Effector memory CD4-positive, alpha-beta T cell (primary cell): Measurements from ENCODE around the gene TMCC1.

Source experiments
- DNase-seq, 3 donors: peaks; one replicate each; pipeline ENCODE4 v3.0.0-alpha.2; 2020
- H3K27ac ChIP-seq: 2 replicates; pipeline ENCODE4 v1.7.0; 2013; ENCODE audit warnings: mild to moderate bottlenecking, low read length, moderate library complexity; ENCODE audit not compliant: insufficient read depth, poor library complexity, severe bottlenecking
- H3K27me3 ChIP-seq: replicated peaks from 2 replicates; pipeline ENCODE4 v1.7.0; 2013; ENCODE audit warnings: mild to moderate bottlenecking, low read length; ENCODE audit not compliant: insufficient read depth, control insufficient read depth, poor library complexity, severe bottlenecking
- H3K36me3 ChIP-seq: 2 replicates; pipeline ENCODE4 v1.7.0; 2013; ENCODE audit warnings: mild to moderate bottlenecking, low read length, moderate library complexity; ENCODE audit not compliant: control insufficient read depth, insufficient read depth
- H3K4me1 ChIP-seq: 2 replicates; pipeline ENCODE4 v1.7.0; 2013; ENCODE audit warnings: low read length, mild to moderate bottlenecking; ENCODE audit not compliant: control insufficient read depth, insufficient read depth, poor library complexity, severe bottlenecking
- H3K4me3 ChIP-seq: 2 replicates; pipeline ENCODE4 v1.7.0; 2013; ENCODE audit warnings: low read length, low read depth, mild to moderate bottlenecking; ENCODE audit not compliant: insufficient read depth, poor library complexity, severe bottlenecking
- H3K9me3 ChIP-seq: 2 replicates; pipeline ENCODE4 v1.7.0; 2013; ENCODE audit warnings: mild to moderate bottlenecking, low read length, moderate library complexity; ENCODE audit not compliant: control insufficient read depth

TMCC1 gene

DNA sequence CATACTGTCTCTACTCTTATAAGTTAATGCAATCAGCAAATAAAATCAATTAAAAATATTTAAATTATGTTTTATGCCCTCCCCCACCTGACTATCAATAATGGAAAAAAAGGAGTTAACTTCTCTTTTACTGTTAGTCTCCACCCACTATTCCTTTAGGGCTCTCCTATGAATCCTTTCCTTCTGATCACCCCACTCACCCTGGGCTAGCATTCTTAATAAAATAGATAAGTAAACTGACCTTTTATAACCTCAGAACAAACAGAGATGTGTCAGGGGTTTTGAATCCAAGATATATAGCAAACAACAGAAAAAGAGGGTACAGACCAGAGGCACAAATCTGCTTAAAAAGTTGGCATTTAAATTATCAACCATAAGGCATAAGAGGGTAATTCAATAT, 171.0 kb downstream of the TMCC1 start:
- H3K4me3 ChIP-seq: no peak overlapping the region
- no peak for DNase-seq
- H3K36me3 ChIP-seq: no peaks in the 10 kb centered on the region
- H3K9me3 ChIP-seq: no peaks in the 10 kb centered on the region
- H3K27me3 ChIP-seq: no peaks in the 10 kb centered on the region
- H3K4me1 ChIP-seq: no peaks in the 10 kb centered on the region
- H3K27ac ChIP-seq: no peak overlapping the region

DNA sequence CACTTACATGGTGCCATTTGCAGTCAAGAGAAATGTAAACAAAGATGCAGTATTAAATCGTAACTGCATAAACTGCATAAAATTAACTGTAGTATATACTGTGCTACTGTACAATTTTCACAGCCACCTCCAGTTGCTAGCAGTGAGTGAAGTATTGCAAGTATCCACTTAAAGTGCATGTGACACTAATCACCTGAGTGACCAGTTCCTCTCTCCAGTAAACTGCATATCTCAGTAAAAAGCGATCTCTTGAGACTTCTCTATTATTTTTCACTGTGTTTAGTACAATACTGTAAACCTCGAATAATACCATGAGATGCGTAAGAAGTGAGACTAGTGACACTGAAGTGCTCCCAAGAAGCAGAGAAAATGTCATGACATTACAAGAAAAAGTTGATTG, 175.3 kb downstream of the TMCC1 start:
- H3K27me3 ChIP-seq: no peaks in the 10 kb centered on the region
- H3K4me1 ChIP-seq: no peaks in the 10 kb centered on the region
- no peak overlapping the region for H3K4me3 ChIP-seq
- H3K36me3 ChIP-seq: no peaks in the 10 kb centered on the region
- no peak overlapping the region for H3K27ac ChIP-seq
- no peak for DNase-seq
- no peaks in the 10 kb centered on the region for H3K9me3 ChIP-seq

GRCh38 chr3:129715854-129716253, 177.7 kb downstream of the TMCC1 start:
- H3K4me3 ChIP-seq: no peak overlapping the region
- H3K27ac ChIP-seq: no peak overlapping the region
- no peaks in the 10 kb centered on the region for H3K9me3 ChIP-seq
- no peaks in the 10 kb centered on the region for H3K4me1 ChIP-seq
- H3K36me3 ChIP-seq: no peaks in the 10 kb centered on the region
- H3K27me3 ChIP-seq: no peaks in the 10 kb centered on the region
- DNase-seq: no peak

- H3K27me3 ChIP-seq: no peaks in the 10 kb centered on the region
- H3K9me3 ChIP-seq: no peaks in the 10 kb centered on the region
- no peak for DNase-seq
- no peaks in the 10 kb centered on the region for H3K36me3 ChIP-seq
- H3K27ac ChIP-seq: no peak overlapping the region
- no peak overlapping the region for H3K4me3 ChIP-seq
- no peaks in the 10 kb centered on the region for H3K4me1 ChIP-seq
These were observed 185.1 kb downstream of the TMCC1 start for GRCh38 chr3:129708328-129708861.

GRCh38 chr3:129705274-129705673, 188.2 kb downstream of the TMCC1 start:
- no peak for DNase-seq
- Histone ChIP-seq H3K4me3 (no peak overlapping the region), H3K27ac (no peak overlapping the region), H3K4me1 (no peaks in the 10 kb centered on the region), H3K27me3 (no peaks in the 10 kb centered on the region), H3K9me3 (no peaks in the 10 kb centered on the region), H3K36me3 (no peaks in the 10 kb centered on the region)

- no peaks in the 10 kb centered on the region for H3K4me1 ChIP-seq
- no peaks in the 10 kb centered on the region for H3K9me3 ChIP-seq
- DNase-seq: no peak
- no peaks in the 10 kb centered on the region for H3K27me3 ChIP-seq
- no peak overlapping the region for H3K27ac ChIP-seq
- H3K36me3 ChIP-seq: no peaks in the 10 kb centered on the region
- H3K4me3 ChIP-seq: no peak overlapping the region
These were observed 189.6 kb downstream of the TMCC1 start for GRCh38 chr3:129703913-129704312.

- H3K36me3 ChIP-seq: no peaks in the 10 kb centered on the region
- no peaks in the 10 kb centered on the region for H3K27me3 ChIP-seq
- H3K9me3 ChIP-seq: no peaks in the 10 kb centered on the region
- no peaks in the 10 kb centered on the region for H3K4me1 ChIP-seq
- no peak overlapping the region for H3K4me3 ChIP-seq
- DNase-seq: no peak
- H3K27ac ChIP-seq: no peak overlapping the region
These were observed 190.4 kb downstream of the TMCC1 start for GRCh38 chr3:129702934-129703712.

GRCh38 chr3:129701161-129701560, 192.3 kb downstream of the TMCC1 start:
- Histone ChIP-seq H3K27ac (no peak overlapping the region), H3K4me1 (no peaks in the 10 kb centered on the region), H3K27me3 (no peaks in the 10 kb centered on the region), H3K36me3 (no peaks in the 10 kb centered on the region), H3K9me3 (no peaks in the 10 kb centered on the region), H3K4me3 (no peak overlapping the region)
- DNase-seq: no peak

DNA sequence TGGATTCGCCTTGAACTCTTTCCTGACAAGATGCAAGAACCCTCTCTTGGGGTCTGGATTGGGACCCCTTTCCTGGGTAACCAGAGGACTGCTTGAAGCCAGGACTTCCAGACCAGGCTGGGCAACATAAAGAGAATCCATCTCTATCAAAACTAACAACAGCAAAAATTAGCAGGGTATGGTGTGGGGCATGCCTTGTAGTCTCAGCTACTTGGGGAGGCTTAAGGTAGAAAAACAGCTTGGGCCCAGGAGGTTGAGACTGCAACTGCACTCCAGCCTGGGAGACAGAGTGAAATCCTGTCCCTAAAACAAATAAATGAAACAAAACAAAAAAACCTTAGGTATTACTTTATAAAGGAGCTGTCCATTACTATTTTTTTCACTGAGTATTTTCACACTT, 193.9 kb downstream of the TMCC1 start:
- H3K4me3 ChIP-seq: no peak overlapping the region
- no peaks in the 10 kb centered on the region for H3K36me3 ChIP-seq
- H3K4me1 ChIP-seq: no peaks in the 10 kb centered on the region
- no peaks in the 10 kb centered on the region for H3K27me3 ChIP-seq
- DNase-seq: no peak
- no peak overlapping the region for H3K27ac ChIP-seq
- H3K9me3 ChIP-seq: no peaks in the 10 kb centered on the region

- no peak for DNase-seq
- H3K36me3 ChIP-seq: no peaks in the 10 kb centered on the region
These were observed 194.3 kb downstream of the TMCC1 start for GRCh38 chr3:129699199-129699598.

More at GRCh38 chr3:129699199-129699598, 194.3 kb downstream of the TMCC1 start:
- no peak overlapping the region for H3K4me3 ChIP-seq
- H3K27me3 ChIP-seq: no peaks in the 10 kb centered on the region
- H3K4me1 ChIP-seq: no peaks in the 10 kb centered on the region
- H3K9me3 ChIP-seq: no peaks in the 10 kb centered on the region
- no peak overlapping the region for H3K27ac ChIP-seq
